ENCODE results near the gene FAM25G. TPM values are rescaled to one million over a fixed set of nuclear protein-coding genes. Genes with fewer than 3 reads are reported as not detected.

FAM25G gene
- total and polyA plus RNA-seq, 2 of the 13 experiments (the other 11 are each of a cell fraction or from before 2014, with no cell fraction given): not detected

DNA sequence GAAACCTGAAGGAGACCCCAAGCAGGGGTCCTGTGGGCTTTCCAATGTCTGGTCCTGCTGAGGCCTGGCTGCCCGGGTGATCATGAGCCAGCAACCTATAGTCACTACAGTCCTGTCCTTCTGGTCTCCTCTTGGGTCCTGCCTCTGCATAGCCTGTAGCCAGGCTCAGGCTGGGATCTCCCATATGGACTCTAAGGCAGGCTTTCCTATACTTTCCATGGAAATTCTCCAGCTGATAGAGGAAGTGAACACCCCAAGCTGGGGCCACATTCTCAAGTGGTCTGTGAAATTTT is 34.0 kb downstream of the FAM25G start:
- no peak for FAIRE-seq
- in situ Hi-C loops (cut with HindIII; ENCODE audit: extremely low pct_ligation_motif_present, low pct_unique_long_range_greater_than_20kb) (no loop called here), intact Hi-C loops (cut with micrococcal nuclease; ENCODE audit: unreplicated experiment) (no loop called here)

DNA sequence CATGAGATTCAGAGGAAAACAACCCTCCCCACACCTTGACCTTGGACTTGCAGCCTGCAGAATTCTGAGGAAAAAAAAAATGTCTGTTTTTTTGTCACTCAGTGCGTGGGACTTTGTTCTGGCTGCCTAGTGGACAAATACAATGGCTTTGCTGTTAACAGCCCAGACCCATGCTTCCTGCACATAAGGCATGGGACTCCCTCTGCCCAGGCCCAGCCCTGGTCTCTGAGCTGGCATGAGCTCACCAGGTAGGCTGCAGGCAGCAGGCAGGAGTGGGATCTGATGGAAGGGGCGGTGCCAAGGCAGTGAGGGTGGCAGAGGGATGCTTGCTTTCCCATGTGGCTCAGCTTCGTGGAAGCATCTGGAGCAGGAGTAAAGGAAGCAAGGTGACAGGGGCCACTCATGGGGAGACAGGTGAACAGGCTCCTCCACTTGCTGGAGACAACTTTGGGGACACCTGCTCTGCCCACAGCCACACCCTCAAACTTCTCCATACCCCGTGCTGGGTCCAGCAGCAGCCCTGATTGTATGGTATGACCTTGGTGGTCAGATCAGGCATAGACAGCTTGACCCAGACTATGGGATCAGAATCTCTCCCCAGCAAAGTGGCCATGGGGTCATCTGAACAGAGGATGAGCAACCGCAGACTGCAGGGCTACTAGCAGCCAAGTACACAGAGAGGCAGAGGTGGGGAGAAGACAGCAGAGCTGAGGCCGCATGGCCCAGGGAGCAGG is 34.5 kb downstream of the FAM25G start:
- Histone ChIP-seq H3K27ac (ENCODE audit: extremely low read length, insufficient read depth, low read length) (no peak overlapping the region), H3K27me3 (ENCODE audit: control insufficient read depth in 1 of 2, insufficient read depth in 2 of 2, low read length in 2 of 2) (peaks cover 5 to 21% of the 10 kb centered on the region in 2 experiments; a peak in 4 of 5 replicates), H3K4me2 (ENCODE audit: low read depth, low read length) (peak overlapping the region; percentile 19; the same call in 1 of the 2 replicates), H3K4me3 (replicated peaks in 1 of 3; ENCODE audit: insufficient read depth in 1 of 3, low read depth in 2 of 3, low read length in 3 of 3) (0 out of 6 replicates have a peak overlapping the region, but pooled peaks of 1 of the 3 experiments have one; percentile 17), H3K4me1 (ENCODE audit: insufficient read depth, low read length) (peaks cover 33% of the 10 kb centered on the region), H3K36me3 (replicated peaks in 1 of 2; ENCODE audit: control insufficient read depth in 1 of 2, insufficient read depth in 2 of 2, low read length in 2 of 2) (no peaks in the 10 kb centered on the region), H3K79me2 (ENCODE audit: insufficient read depth, low read length) (no peaks in the 10 kb centered on the region), H4K20me1 (ENCODE audit: insufficient read depth, low read length) (no peaks in the 10 kb centered on the region), H2AFZ (ENCODE audit: low read length) (no peak overlapping the region), H3K9ac (ENCODE audit: insufficient read depth, low read depth, low read length) (no peak overlapping the region), H3K9me3 (ENCODE audit: low read length) (no peaks in the 10 kb centered on the region)
- DNase-seq (ENCODE audit: low spot score): peak; percentile 44
- intact Hi-C loops (cut with micrococcal nuclease; ENCODE audit: unreplicated experiment): no loop called here
- no TSS peak for BruUV-seq (replicated peaks)
- WGBS (ENCODE audit: low lambda C conversion rate): 29% methylated on average over 5 of the region's 6 CpGs
- in situ Hi-C loops (cut with HindIII; ENCODE audit: extremely low pct_ligation_motif_present, low pct_unique_long_range_greater_than_20kb): no loop called here
- FAIRE-seq: no peak
- CTCF ChIA-PET (ENCODE audit: low intra/inter-chr PET ratio, low total read pairs): no interaction called here
- POLR2A ChIA-PET: no interaction called here
- peak; percentile 50 for ATAC-seq
- TF ChIP-seq NCOR1 (IDR thresholded peaks at IDR 0.05; ENCODE audit: borderline replicate concordance, low read length) (peak; percentile 10; the same call in 1 of the 2 replicates), ZFX (CRISPR knock-in tag; IDR thresholded peaks at IDR 0.05; ENCODE audit: low read depth) (0 out of 2 replicates have a peak, but pooled peaks have one; percentile 28), NKX3-1 (CRISPR knock-in tag; IDR thresholded peaks at IDR 0.05) (no peak), DNMT3B (CRISPR knock-in tag; conservative IDR thresholded peaks at IDR 0.05) (no peak), RXRA (CRISPR knock-in tag; IDR thresholded peaks at IDR 0.05) (no peak), GABPB1 (CRISPR knock-in tag; IDR thresholded peaks at IDR 0.05) (0 out of 2 replicates have a peak, but pooled peaks have one; percentile 13), TBL1XR1 (IDR thresholded peaks at IDR 0.05; ENCODE audit: borderline replicate concordance, low read length, partially characterized antibody) (peak; percentile 25), BCL6 (CRISPR knock-in tag; IDR thresholded peaks at IDR 0.05) (0 out of 2 replicates have a peak, but pooled peaks have one; percentile 26), HNRNPL (IDR thresholded peaks at IDR 0.05; ENCODE audit: low read depth, low read length) (peak; percentile 90)
- TF ChIP-seq, protein P1, sequence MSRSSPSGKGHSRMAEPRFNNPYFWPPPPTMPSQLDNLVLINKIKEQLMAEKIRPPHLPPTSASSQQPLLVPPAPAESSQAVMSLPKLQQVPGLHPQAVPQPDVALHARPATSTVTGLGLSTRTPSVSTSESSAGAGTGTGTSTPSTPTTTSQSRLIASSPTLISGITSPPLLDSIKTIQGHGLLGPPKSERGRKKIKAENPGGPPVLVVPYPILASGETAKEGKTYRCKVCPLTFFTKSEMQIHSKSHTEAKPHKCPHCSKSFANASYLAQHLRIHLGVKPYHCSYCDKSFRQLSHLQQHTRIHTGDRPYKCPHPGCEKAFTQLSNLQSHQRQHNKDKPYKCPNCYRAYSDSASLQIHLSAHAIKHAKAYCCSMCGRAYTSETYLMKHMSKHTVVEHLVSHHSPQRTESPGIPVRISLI (CRISPR knock-in tag; IDR thresholded peaks at IDR 0.05; ENCODE audit: borderline replicate concordance): peak; percentile 88; the same call in 1 of the 2 replicates
- TF ChIP-seq, protein P2, sequence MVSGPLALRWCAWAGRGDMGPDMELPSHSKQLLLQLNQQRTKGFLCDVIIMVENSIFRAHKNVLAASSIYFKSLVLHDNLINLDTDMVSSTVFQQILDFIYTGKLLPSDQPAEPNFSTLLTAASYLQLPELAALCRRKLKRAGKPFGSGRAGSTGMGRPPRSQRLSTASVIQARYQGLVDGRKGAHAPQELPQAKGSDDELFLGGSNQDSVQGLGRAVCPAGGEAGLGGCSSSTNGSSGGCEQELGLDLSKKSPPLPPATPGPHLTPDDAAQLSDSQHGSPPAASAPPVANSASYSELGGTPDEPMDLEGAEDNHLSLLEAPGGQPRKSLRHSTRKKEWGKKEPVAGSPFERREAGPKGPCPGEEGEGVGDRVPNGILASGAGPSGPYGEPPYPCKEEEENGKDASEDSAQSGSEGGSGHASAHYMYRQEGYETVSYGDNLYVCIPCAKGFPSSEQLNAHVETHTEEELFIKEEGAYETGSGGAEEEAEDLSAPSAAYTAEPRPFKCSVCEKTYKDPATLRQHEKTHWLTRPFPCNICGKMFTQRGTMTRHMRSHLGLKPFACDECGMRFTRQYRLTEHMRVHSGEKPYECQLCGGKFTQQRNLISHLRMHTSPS (CRISPR knock-in tag; IDR thresholded peaks at IDR 0.05; ENCODE audit: low read depth): peak; percentile 66; the same call in 1 of the 2 replicates

More for the DNA sequence above, 34.0 kb downstream of the FAM25G start:
- ChIA-PET POLR2A (no interaction called here), CTCF (ENCODE audit: low intra/inter-chr PET ratio, low total read pairs) (no interaction called here)
- no peaks in the 10 kb centered on the region for H4K20me1 ChIP-seq (ENCODE audit: insufficient read depth, low read length)
- TF ChIP-seq ZNF12 (CRISPR knock-in tag; IDR thresholded peaks at IDR 0.05): no peak
- TF ChIP-seq KDM1A (CRISPR knock-in tag; IDR thresholded peaks at IDR 0.05): no peak
- TF ChIP-seq TSC22D2 (CRISPR knock-in tag; IDR thresholded peaks at IDR 0.05; ENCODE audit: borderline replicate concordance): no peak
- no peak for TF ChIP-seq SATB2 (CRISPR knock-in tag; IDR thresholded peaks at IDR 0.05)
- H3K4me1 ChIP-seq (ENCODE audit: insufficient read depth, low read length): peaks cover 33% of the 10 kb centered on the region
- WGBS (ENCODE audit: low lambda C conversion rate): no CpG with 5 or more reads among the region's 1 CpG
- no TSS peak for BruUV-seq (replicated peaks)
- H3K36me3 ChIP-seq (replicated peaks in 1 of 2; ENCODE audit: control insufficient read depth in 1 of 2, insufficient read depth in 2 of 2, low read length in 2 of 2): no peaks in the 10 kb centered on the region
- no peak overlapping the region for H3K27ac ChIP-seq (ENCODE audit: extremely low read length, insufficient read depth, low read length)
- no peaks in the 10 kb centered on the region for H3K79me2 ChIP-seq (ENCODE audit: insufficient read depth, low read length)
- no peaks in the 10 kb centered on the region for H3K9me3 ChIP-seq (ENCODE audit: low read length)
- H3K9ac ChIP-seq (ENCODE audit: insufficient read depth, low read depth, low read length): no peak overlapping the region
- no peak for ATAC-seq
- H3K4me2 ChIP-seq (ENCODE audit: low read depth, low read length): no peak overlapping the region
- no peak for DNase-seq (ENCODE audit: low spot score)
- H3K27me3 ChIP-seq (ENCODE audit: control insufficient read depth in 1 of 2, insufficient read depth in 2 of 2, low read length in 2 of 2): peaks cover 3 to 16% of the 10 kb centered on the region in 2 experiments; a peak in 4 of 5 replicates
- no peak overlapping the region for H2AFZ ChIP-seq (ENCODE audit: low read length)
- H3K4me3 ChIP-seq (replicated peaks in 1 of 3; ENCODE audit: insufficient read depth in 1 of 3, low read depth in 2 of 3, low read length in 3 of 3): no peak overlapping the region

All from HepG2 (cell line).